HG03571 (cell line): ENCODE results near the gene TMTC4.
"Not testable (repeated sequence)": the region's sequence is repeated elsewhere in the genome, so short reads cannot be mapped to it uniquely, and the experiment has no call there.

ENCODE experiments used
- ATAC-seq: cut with Tn5 transposase; IDR thresholded peaks from one replicate; pipeline ENCODE4 v1.9.1; 2021; ENCODE audit not compliant: unreplicated experiment

The TMTC4 gene, protein sequence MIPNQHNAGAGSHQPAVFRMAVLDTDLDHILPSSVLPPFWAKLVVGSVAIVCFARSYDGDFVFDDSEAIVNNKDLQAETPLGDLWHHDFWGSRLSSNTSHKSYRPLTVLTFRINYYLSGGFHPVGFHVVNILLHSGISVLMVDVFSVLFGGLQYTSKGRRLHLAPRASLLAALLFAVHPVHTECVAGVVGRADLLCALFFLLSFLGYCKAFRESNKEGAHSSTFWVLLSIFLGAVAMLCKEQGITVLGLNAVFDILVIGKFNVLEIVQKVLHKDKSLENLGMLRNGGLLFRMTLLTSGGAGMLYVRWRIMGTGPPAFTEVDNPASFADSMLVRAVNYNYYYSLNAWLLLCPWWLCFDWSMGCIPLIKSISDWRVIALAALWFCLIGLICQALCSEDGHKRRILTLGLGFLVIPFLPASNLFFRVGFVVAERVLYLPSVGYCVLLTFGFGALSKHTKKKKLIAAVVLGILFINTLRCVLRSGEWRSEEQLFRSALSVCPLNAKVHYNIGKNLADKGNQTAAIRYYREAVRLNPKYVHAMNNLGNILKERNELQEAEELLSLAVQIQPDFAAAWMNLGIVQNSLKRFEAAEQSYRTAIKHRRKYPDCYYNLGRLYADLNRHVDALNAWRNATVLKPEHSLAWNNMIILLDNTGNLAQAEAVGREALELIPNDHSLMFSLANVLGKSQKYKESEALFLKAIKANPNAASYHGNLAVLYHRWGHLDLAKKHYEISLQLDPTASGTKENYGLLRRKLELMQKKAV

DNA sequence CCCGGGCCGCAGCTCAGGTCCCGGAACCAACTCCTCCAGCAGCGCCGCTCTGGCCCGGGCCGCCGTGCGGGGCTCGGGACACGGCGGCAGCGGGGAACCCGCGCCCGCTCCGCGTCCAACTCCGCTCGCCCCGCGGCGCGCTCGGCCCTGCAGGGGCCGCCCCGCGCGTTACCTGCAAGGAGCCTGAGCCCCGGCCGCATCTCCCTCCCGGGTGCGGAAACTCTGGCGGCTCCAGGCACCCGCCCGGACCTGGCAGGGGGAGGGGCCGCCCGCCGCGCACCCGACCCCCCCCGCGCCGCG is at the start of gene TMTC4:
Gene TMTC4 (minus strand): TSS at position 224 of the 300 bp plus-strand sequence. CDS start 4,433 bp downstream, outside the sequence.
- ATAC-seq: peak; percentile 44

DNA sequence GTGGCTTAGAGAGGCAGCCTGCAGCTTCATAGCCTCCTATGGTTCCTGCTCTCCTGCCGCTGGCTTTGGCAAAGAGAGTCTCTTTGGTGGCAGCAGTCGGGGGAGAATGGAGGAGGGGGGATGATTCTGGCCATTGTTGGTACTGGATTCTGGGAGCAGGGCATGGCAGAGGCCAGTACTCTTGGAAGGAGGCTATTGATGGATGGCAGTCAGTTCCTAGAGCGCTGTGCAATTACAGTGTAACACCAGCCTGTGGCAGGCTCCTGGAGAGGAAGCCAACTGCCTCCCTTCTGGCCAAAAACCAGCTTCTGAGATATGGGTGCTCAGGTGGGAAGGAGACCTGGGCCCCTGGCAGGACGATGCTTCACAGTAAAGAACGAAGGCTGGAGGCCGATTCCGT is 47.9 kb upstream of the TMTC4 start:
- no peak for ATAC-seq

DNA sequence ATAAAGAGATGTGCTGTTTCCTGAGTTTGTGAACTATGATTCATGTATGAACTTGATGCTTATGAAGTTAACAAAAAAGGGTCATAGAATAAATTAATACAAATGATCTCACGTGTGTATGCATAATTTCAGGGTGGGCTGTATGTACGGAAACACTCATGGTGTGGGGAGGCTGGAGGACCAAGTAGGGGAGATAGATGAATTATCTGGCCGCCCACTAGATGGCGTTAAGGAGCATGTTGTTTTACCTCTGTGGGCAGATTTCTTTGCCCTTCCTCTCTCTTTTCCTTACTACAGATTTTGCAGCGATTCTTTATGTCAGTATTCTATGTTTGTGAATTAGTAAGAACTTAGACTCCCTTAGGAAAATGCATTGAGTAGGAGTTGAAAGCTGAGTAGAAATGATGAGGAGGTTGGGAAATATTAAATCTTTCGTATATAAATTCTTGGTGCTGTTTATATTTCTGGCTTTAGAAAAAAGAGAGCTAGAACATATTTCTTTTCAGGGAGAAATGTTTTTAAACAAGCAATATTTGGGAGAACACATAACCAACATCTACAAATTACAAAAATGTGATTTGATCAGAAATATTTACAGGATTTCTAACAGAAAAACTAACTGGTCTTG is 47.4 kb upstream of the TMTC4 start:
- no peak for ATAC-seq

DNA sequence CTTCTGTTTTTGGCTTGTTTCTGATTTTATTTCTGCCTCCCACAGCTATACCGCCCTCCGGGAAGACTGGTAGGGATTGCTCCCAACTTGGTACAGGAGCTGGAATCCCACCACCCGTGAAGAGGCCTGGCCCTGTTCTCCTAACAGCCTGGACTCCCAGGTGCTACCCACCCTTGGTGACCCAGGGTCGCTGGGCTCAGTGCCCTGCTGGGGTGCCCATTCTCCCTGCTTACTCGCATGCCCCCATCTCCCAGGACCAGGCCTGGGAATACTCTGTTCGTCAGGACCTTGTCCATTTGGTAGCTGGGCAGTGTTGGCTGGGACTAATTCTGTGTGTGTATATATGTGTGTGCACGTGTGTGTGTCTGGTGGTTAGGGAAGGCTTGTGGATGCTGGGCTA is 41.0 kb upstream of the TMTC4 start:
- no peak for ATAC-seq

DNA sequence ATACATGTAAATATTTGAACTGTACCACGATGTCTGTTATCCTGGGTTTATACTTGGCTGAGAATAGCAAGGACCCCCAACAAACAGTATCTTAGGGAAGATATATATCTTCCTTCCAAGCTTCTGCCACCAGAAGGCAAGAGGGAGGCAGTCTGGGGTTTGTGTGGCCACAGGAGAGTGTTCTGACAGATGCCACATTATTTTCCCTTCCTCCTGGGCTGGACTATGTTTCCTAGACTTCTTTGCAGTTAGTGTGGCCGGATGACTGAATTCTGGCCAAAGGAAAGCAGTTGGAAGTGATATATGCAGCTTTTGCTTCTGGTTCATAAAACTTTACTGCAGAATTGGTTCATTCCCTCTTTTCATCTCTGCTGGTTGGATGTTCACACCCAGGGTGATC is 39.9 kb upstream of the TMTC4 start:
- ATAC-seq: no peak

DNA sequence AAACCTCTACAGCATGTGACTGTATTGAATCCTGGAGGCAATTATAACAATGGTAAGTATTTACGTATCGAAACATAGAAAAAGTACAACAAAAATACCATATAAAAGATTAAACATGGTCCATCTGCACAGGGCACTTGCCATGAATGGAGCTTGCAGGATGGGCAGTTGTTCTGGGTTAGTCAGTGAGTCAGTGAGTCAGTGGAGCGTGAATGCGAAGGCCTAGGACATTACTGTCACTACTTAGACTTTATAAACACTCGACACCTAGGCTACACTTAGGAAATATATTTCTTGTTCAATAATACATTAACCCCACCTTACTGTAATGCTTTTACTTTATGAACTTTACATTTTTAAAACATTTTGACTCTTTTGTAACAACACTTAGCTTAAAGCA is 35.6 kb upstream of the TMTC4 start:
- no peak for ATAC-seq

DNA sequence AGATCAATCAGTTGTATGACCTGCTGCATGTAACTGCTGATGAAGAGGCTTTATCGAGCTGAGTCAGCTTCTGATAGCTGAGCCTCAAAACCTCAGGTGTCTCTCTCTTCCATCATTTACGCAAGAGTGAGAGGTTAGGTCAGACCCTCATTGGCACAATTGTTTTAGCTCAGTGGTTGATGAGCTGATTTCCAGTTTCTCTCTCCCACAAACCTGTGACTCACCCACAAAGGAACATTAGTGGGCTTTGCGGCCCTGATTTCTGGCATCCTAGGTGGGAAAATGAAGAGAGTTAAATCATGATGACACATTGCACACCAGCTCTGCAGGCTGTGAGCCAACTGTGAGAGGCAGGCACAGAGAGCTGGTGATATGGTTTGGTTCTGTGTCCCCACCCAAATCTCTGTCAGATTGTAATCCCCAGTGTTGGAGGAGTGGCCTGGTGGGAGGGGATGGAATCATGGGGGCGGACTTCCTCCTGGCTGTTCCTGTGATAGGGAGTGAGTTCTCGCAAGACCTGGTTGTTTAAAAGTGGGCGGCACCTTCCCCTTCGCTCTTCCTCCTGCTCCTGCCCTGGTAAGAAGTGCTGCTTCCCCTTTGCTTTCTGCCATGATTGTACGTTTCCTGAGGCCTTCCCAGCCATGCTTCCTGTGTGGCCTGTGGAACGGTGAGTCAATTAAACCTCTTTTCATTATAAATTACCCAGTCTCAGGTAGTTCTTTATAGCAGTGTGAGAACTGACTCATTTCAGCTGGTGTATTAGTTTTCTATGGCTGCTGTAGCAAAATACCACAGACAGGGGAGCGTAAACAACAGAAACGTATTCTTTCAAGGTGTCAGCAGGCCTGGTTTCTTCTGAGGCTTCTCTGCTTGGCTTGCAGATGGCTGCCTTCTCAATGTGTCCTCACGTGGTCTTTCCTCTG is 33.5 kb upstream of the TMTC4 start:
- ATAC-seq: no peak

DNA sequence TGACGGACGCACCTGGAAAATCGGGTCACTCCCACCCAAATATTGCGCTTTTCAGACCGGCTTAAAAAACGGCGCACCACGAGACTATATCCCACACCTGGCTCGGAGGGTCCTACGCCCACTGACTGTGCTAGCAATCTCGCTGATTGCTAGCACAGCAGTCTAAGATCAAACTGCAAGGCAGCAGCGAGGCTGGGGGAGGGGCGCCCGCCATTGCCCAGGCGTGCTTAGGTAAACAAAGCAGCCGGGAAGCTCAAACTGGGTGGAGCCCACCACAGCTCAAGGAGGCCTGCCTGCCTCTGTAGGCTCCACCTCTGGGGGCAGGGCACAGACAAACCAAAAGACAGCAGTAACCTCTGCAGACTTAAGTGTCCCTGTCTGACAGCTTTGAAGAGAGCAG is 23.7 kb upstream of the TMTC4 start:
- ATAC-seq: not testable (repeated sequence)

DNA sequence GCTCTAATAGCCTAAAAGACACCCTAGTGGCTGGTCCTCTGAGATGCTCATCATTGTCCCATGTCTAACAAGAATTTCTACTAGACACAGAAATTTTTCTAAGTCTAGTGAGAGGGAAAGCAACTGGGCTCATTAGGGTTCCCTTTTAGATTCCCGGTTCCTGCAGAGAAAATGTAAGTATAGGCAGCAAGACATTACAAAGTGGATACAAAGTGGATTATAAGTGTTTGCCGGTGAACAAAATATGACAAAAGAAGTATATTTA is 20.8 kb upstream of the TMTC4 start:
- no peak for ATAC-seq

DNA sequence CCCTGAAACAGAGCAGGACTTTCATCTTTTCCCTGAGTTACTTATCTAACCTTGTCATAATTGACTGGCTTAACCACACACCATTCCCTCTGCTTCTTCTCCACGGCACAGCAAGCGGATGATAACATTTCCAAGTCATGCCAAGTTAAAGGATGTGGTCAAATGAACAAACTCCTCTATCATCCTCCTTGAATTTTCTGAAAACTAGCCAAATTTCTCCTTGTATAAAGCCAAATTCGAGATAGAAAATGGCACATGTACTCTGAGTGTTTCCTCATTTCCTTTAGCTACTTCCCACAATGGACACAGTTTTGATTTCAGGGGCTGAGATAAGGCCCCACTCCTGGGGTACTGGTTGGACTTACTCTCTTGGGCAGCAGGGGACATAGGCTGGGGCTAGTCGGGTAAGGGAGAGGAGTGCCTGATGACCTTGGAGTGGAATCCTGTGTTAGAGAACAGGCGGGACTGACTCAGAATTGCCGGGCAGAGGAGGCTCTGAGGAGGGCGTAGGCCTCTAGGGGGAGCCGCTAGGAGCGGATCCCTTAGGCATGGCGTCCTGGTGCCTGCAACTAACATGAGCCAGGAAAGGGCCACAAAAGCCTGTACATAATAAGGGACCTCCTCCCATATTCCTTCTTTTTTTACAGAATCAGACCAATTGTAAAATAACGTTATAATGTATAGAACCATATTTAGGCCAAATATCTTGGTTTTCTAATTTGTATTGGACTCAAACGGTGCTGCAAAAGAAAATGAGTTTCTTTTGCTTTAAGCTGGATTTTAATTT is 20.3 kb upstream of the TMTC4 start:
- no peak for ATAC-seq

DNA sequence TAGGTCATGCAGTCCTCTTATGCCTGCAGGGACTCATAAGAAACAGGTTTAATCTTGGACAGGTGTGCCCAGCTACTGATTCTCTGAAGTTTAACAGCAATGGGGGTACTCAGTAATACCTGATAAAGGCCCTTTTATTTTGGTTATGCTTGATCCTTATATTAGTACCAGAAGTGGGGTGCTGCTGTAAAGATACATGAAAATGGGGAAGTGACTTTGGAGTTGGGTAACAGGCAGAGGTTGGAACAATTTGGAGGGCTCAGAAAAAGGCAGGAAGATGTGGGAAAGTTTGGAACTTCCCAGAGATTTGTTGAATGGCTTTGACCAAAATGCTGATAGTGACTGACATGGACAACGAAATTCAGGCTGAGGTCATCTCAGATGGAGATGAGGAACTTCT is 14.6 kb upstream of the TMTC4 start:
- no peak for ATAC-seq

DNA sequence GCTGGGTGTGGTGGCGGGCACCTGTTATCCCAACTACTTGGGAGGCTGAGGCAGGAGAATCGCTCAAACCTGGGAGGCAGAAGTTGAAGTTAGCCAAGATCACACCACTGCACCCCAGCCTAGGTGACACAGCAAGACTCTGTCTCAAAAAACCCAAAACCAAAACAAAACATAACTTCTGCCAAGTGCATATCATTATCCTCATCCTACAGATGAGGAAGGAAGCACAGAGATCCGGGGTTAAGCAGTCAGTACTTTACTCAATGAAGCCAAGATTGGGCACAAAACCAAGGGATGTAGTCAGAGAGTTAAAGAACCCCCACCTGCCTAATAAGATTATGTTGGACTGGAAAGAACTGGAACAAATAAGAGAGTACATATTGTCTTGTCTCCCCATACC is 5.5 kb upstream of the TMTC4 start:
- ATAC-seq: no peak

DNA sequence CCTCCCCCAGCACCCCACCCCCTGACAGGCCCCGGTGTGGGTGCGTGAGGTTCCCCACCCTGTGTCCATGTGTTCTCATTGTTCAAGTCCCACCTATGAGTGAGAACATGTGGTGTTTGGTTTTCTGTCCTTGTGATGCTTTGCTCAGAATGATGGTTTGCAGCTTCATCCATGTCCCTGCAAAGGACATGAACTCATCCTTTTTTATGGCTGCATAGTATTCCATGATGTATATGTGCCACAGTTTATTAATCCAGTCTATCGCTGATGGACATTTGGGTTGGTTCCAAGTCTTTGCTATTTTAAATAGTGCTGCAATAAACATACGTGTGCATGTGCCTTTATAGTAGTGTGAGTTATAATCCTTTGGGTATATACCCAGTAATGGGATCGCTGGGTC is 2.5 kb upstream of the TMTC4 start:
- ATAC-seq: not testable (repeated sequence)

DNA sequence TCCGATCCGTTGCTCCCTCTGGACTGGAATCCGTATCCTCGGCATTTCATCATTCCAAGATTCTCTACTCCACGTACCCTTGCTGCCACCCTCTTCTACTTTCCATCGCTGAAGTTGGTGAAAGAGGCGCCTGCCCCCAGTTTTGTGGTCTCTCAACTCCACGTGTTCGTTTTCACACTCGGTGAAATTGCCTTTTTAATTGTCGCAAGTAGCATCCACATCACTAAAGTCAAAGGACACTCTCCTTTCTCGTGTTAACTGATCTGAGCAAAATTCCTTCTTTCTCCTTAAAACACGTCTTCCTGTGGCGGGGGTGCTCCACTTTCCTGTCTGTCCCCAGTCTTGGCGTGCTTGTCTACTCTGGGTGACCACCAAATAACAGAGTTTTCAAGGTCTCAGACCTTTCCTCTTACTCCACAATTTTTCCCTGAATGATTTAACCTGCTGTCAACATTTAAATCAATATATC is 1.1 kb upstream of the TMTC4 start:
- no peak for ATAC-seq

DNA sequence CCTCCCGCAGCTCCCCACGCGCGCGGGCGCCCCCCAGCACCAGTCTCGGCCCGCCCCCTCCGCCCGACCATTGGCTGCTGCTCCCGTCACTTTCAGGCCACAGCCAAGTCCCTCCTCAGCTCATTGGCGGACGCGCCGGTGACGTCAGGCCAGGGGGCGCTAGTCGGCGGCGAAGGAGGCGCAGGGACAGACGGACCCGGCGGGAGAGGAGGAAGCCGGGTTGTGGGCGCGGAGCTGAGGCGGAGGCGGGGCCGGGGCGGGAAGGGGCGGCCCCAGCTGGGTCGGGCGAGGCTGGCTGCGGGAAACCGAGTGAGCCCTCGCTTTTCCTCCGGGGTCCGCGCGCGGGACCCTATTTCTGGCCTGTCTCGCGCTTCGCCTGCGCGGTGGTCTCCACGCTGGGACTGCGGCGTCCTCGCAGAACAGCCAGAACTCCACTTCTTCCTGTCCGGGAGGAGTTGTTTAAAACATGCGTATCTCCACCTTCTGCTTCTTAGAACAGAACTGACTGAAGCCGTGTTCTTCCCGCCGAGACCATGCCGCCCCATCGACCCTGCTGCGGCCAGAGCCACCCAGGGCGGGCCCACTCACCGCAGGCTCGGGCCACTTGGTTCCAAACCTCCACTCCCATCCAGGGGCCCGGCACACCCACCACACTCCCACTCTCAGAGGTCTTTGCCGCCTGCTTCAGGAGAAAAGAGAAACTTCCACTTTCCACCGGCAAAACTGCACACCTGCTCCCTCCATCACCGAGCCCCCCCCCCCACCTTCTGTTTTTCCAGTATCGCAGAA is 471 bp upstream of the TMTC4 start:
- peak; percentile 96 for ATAC-seq

DNA sequence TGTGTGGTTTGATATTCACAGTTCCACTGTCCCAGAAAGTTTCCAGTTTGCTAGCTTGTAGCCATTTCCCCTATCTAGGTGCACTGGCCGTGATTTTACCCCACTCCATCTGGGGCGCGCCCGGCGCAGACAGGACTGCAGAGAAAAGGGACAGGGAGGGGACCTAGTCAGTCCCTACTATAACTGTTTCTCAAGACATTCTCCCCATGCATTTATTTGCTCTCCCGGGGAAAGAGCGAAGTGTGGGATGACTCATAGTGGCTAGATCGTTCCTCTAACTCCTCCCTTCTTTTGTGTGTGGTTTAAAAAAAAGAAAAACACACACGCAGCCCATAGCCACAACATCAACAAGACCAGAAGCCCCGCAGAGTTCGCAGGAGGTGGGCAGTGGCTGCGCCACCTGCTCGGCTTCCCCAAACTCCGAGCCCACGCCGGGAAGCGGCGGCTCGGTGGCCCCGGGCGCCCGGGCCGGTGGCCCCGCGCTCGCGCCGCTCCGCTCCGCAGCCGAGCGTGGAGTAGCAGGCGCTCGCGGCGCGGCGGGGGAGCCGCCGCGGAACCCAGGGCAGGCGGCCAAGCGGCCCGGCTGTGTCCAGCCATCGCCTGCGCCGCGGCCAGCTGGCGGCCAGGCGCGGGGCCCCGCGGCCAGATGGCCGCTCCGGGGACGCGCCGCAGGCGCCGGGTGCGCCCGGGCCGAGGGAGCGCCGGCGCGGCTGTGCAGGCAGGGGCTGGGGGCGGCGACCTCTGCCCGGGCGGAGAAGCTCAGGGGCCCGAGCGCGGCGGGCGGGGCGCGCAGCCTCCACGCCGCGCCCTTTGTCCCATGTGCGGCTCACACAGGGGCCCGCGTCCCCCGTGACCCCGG is 653 bp downstream of the TMTC4 start:
- ATAC-seq: peak; percentile 29

DNA sequence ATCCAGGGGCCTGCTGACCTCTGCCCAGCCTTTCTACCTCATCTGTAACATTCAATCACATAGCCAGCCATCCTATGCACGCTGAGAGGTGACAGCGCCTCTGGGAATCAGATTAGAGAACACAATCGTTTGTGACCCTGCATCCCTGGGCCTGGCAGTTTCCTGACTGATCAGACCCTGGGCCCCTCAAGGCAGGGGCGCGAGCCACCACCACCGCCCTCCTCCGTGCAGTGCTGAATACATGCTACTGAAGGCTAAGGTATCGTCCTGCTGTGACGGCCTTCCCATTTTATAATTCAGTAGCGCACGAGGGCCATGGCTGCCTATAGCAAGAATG is 1.3 kb downstream of the TMTC4 start:
- ATAC-seq: no peak

DNA sequence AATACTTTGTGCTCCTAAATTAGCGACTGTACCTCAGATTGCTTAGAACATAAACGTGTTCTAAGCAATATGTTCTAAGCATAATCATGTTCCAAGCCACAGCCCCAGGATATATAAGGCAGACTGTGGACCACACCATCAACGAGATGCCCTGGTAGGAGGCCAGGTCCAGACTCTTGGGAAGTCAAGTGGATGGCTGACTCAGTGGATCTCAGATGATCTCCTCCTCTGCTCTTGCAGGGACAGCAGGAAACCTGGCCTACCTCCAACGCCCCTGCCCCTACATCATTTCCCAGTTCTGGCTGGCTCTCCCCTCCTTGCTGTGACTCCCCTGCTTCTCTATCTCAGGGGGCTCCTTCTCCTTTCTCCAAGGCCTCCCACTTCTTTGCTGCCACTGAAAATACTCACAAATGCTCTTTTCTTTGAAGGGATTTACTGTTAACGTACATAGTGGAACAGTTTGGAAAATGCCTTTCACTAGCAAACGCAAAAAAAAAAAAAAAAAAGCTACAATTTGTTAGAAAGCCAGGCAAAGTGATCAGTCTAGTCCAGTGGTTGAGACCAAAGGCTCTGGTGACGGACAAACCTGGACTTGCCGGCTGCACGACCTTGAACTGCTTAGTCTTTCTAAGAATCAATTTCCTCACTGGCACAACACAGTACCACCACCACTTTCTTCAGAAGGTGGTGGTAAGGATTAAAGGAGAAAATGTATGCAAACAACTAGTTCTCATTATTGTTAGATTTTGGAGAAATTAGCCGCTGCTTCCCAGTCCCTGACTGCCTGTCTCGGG is 3.0 kb downstream of the TMTC4 start:
- no peak for ATAC-seq
